HG02610 (cell line): ENCODE measurements around the gene CPZ.

ENCODE experiments used
- ATAC-seq: cut with Tn5 transposase; IDR thresholded peaks from one replicate; pipeline ENCODE4 v1.9.1; 2021; ENCODE audit warnings: mild to moderate bottlenecking, moderate library complexity; ENCODE audit not compliant: unreplicated experiment

The CPZ gene

GRCh38 chr4:8593264-8594096, 915 bp downstream of the CPZ start:
- no peak for ATAC-seq

- no peak for ATAC-seq
These were observed 1.8 kb downstream of the CPZ start for GRCh38 chr4:8594097-8595038.

GRCh38 chr4:8595237-8596087, 2.9 kb downstream of the CPZ start:
- ATAC-seq = no peak

- no peak for ATAC-seq
These were observed 4.3 kb downstream of the CPZ start for GRCh38 chr4:8596891-8597290.

- ATAC-seq = no peak
These were observed 4.8 kb downstream of the CPZ start for GRCh38 chr4:8597319-8597718.

GRCh38 chr4:8597791-8598190, 5.2 kb downstream of the CPZ start:
- ATAC-seq = no peak

GRCh38 chr4:8598391-8599090, 6.0 kb downstream of the CPZ start:
- no peak for ATAC-seq

GRCh38 chr4:8599091-8599460, 6.5 kb downstream of the CPZ start:
- no peak for ATAC-seq

GRCh38 chr4:8599657-8600056, 7.1 kb downstream of the CPZ start:
- ATAC-seq = no peak

GRCh38 chr4:8600266-8600665, 7.7 kb downstream of the CPZ start:
- no peak for ATAC-seq

- no peak for ATAC-seq
These were observed 8.1 kb downstream of the CPZ start for GRCh38 chr4:8600686-8601085.

GRCh38 chr4:8601086-8601485, 8.5 kb downstream of the CPZ start:
- ATAC-seq = no peak

- ATAC-seq = no peak
These were observed 9.0 kb downstream of the CPZ start for GRCh38 chr4:8601556-8601955.

- ATAC-seq = no peak
These were observed 10.3 kb downstream of the CPZ start for GRCh38 chr4:8602686-8603430.

- no peak for ATAC-seq
These were observed 11.4 kb downstream of the CPZ start for GRCh38 chr4:8603931-8604330.

- ATAC-seq = no peak
These were observed 12.7 kb downstream of the CPZ start for GRCh38 chr4:8605289-8605688.

GRCh38 chr4:8606476-8606875, 13.9 kb downstream of the CPZ start:
- no peak for ATAC-seq

- no peak for ATAC-seq
These were observed 14.4 kb downstream of the CPZ start for GRCh38 chr4:8606966-8607365.

GRCh38 chr4:8607603-8608481, 15.3 kb downstream of the CPZ start:
- no peak for ATAC-seq
